Gastrocnemius medialis (tissue), 4 donors: ENCODE data around the gene LDLRAP1.

Source experiments
- CTCF ChIP-seq, 5 experiments: fragments of 450-650 bp in 3 of 5; fragments of 200-600 bp in 2 of 5; sonication (generic) in 2 of 5; IDR thresholded peaks in 4 of 5; conservative IDR thresholded peaks in 1 of 5; 1 replicate in 4 of 5; 2 replicates in 1 of 5; pipeline ENCODE4 v1.5.1; 2016 to 2019; ENCODE audit warnings: antibody characterized with exemption in 5 of 5, mild to moderate bottlenecking in 3 of 5, moderate library complexity in 3 of 5
- POLR2A ChIP-seq, 2 donors: fragments of 450-650 bp; IDR thresholded peaks; one replicate each; pipeline ENCODE4 v1.6.1; 2017; ENCODE audit warnings: antibody characterized with exemption in 2 of 2, mild to moderate bottlenecking in 2 of 2, moderate library complexity in 2 of 2

GRCh38 chr1:25554430-25554780 lies 11.0 kb downstream of the LDLRAP1 start:
- TF ChIP-seq CTCF (IDR thresholded peaks at IDR 0.05 in 4 of 5, conservative IDR thresholded peaks at IDR 0.05 in 1 of 5) (no peak), POLR2A (IDR thresholded peaks at IDR 0.05) (no peak)
